PFSK-1 (cell line): Measurements from ENCODE around the gene SOX5.

Experiments
- FOXP2 ChIP-seq: optimal IDR thresholded peaks from 2 replicates; pipeline ENCODE3; 2011; ENCODE audit warnings: borderline replicate concordance, control low read depth, inconsistent platforms; ENCODE audit not compliant: insufficient read depth; ENCODE audit errors: extremely low read length, extremely low read depth
- POLR2AphosphoS5 ChIP-seq: IDR thresholded peaks from 2 replicates; pipeline ENCODE4 v1.6.1; 2012; ENCODE audit warnings: low read depth, mild to moderate bottlenecking, control low read depth, low read length, moderate library complexity
- REST ChIP-seq, 2 experiments: IDR thresholded peaks; 2 replicates each; pipeline versions ENCODE4 v1.6.1 to v1.8.0; 2011 to 2012; ENCODE audit warnings: low read depth in 2 of 2, low read length in 2 of 2, control low read depth in 1 of 2, inconsistent platforms in 1 of 2, mild to moderate bottlenecking in 1 of 2, moderate library complexity in 1 of 2; ENCODE audit not compliant: insufficient read depth in 1 of 2
- SIN3A ChIP-seq: IDR thresholded peaks from 2 replicates; pipeline ENCODE4 v1.6.1; 2012; ENCODE audit warnings: mild to moderate bottlenecking, low read length, moderate library complexity, borderline replicate concordance; ENCODE audit not compliant: insufficient read depth
- TAF1 ChIP-seq: IDR thresholded peaks from 2 replicates; pipeline ENCODE4 v1.6.1; 2012; ENCODE audit warnings: low read length, control low read depth, borderline replicate concordance; ENCODE audit not compliant: insufficient read depth

Gene SOX5

DNA sequence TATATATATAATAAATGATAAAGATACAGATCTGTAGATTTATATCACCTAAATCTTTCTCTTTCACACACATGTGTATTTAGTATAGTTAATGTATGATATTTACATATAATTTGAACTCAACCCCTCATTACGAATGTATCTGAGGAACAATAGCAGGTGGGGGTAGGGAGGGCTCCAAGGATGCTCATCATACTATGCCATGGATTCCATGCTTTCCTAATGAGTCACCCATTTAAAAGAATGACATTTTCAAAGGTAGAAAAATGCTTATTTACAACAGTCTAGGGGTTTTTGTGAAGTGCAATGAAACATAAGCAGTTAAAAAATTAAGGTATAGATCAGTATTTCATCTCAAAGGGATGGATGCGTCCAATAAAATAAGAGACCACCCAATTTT lies 181.6 kb downstream of the SOX5 start:
- TF ChIP-seq POLR2AphosphoS5 (no peak), REST (IDR thresholded peaks at IDR 0.05; ENCODE audit: insufficient read depth in 1 of 2, low read depth in 2 of 2, low read length in 2 of 2) (no peak), TAF1 (no peak), FOXP2 (no peak), SIN3A (no peak)

DNA sequence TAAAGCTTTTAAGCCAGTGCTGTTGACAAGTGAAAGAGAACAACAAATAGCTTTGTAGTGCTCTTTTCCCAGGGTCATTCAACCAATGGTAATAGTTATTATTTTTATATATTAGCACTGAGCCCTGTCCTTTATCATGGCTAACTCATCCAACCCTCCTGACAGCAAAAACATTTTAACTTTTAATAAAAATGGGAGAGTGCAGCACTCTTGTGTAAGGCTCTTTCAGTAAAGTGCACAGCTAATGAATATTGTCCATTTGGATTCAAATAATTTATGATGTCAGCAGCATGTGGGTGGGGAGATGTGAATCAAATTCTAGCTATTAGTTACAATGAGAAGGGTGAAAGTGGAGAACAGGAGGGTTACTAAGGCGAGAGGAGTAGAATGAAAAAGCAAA lies 185.7 kb downstream of the SOX5 start:
- TF ChIP-seq SIN3A (no peak), TAF1 (no peak), REST (IDR thresholded peaks at IDR 0.05; ENCODE audit: insufficient read depth in 1 of 2, low read depth in 2 of 2, low read length in 2 of 2) (no peak), POLR2AphosphoS5 (no peak), FOXP2 (no peak)

GRCh38 chr12:23760495-23760894 lies 189.0 kb downstream of the SOX5 start:
- TF ChIP-seq TAF1 (no peak), SIN3A (no peak), POLR2AphosphoS5 (no peak), REST (IDR thresholded peaks at IDR 0.05; ENCODE audit: insufficient read depth in 1 of 2, low read depth in 2 of 2, low read length in 2 of 2) (no peak), FOXP2 (no peak)

- no peak for TF ChIP-seq REST (IDR thresholded peaks at IDR 0.05; ENCODE audit: insufficient read depth in 1 of 2, low read depth in 2 of 2, low read length in 2 of 2)
- no peak for TF ChIP-seq FOXP2
- no peak for TF ChIP-seq TAF1
- no peak for TF ChIP-seq POLR2AphosphoS5
- TF ChIP-seq SIN3A: no peak
Observed at GRCh38 chr12:23758608-23759007, 190.9 kb downstream of the SOX5 start.

GRCh38 chr12:23757541-23757962 lies 191.9 kb downstream of the SOX5 start:
- TF ChIP-seq TAF1 (no peak), FOXP2 (no peak), SIN3A (no peak), POLR2AphosphoS5 (no peak)

GRCh38 chr12:23756416-23756815 lies 193.1 kb downstream of the SOX5 start:
- TF ChIP-seq FOXP2: no peak
- TF ChIP-seq POLR2AphosphoS5: no peak
- no peak for TF ChIP-seq SIN3A
- TF ChIP-seq REST (IDR thresholded peaks at IDR 0.05; ENCODE audit: insufficient read depth in 1 of 2, low read depth in 2 of 2, low read length in 2 of 2): no peak
- TF ChIP-seq TAF1: no peak
